Pons (tissue), 1 donor: ENCODE data around the gene TRIM71.
"Not testable (repeated sequence)": the region's sequence is repeated elsewhere in the genome, so short reads cannot be mapped to it uniquely, and the experiment has no call there.

Experiments used
- DNase-seq: peaks from one replicate; pipeline ENCODE4 v3.0.0-alpha.2; 2016; ENCODE audit warnings: low spot score

Gene TRIM71

DNA sequence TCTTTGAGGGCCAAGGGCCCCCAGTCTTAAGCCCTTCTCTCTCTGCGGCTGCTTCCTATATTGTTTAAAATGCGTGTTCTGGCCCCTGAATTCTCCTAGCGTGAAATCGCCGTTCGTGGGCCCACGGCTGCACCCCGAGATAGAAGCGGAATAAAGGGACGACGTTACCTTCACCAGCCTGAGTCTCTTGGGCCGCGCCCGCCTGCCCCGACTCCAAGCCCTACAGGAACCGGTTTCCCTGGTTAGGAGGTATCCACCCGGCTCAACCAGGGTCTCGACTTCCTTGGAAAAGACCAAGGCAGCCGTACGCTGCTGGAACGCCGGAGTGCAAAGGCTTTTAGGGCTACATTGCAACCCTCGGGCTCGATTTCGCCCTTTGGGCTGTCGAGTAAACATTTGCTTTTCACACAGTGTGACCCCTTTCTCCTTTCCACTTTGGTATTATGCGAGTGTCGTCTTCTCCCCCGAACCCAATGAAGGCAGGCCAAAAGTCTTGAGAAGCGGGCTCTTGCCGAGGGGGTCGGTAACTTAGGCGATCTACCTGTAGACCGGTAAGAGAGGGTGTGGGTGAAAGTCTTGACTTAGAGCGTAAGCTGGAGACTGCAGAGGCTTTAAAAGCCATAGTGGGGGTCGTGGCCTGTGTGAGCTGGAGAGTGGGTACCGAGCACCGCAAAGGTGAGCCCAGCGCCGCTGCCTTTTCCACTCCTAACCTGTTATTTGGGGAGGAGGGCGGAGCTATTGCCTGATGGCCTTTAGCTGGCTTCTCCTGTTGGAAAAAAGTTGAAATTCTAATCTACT lies 2.0 kb downstream of the TRIM71 start:
- no peak for DNase-seq

GRCh38 chr3:32820430-32820829 lies 2.6 kb downstream of the TRIM71 start:
- DNase-seq, result no peak

DNA sequence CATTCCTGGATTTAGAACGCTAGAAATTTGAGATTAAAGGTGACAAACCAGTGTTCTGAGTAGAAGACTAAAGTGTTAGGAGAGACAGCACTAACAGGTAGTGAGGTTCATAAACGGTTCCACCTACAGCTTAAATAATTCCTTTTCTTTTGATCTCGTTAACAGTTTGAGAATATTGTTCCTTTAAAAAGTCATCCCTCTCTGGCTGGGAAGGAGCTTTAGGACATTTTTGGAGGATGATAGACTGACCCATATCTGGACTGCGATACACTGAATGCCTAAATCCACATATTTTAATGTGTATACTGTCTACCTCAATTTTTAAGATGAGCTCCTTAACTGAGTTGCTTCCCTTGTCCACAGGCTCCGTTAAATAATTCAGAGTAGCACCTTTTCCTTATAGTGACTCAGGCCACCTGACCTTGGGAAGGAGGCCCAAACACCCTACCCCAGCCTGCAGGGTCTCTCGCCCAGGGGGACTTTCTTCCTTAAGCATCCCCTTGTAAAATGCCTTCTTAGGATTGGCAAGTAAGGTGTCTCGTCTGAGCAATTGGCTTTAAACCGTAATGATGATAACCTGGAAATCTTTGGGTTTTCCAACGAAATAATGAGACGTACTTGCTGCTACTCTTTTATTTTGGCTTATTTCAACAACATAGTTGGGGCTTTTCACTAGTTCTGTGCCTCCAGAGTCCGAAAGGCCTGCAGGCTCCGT lies 3.3 kb downstream of the TRIM71 start:
- DNase-seq, result no peak

GRCh38 chr3:32821686-32822296 lies 4.0 kb downstream of the TRIM71 start:
- DNase-seq, result no peak

- DNase-seq, result no peak
Measured at GRCh38 chr3:32822609-32823498, 5.1 kb downstream of the TRIM71 start.

DNA sequence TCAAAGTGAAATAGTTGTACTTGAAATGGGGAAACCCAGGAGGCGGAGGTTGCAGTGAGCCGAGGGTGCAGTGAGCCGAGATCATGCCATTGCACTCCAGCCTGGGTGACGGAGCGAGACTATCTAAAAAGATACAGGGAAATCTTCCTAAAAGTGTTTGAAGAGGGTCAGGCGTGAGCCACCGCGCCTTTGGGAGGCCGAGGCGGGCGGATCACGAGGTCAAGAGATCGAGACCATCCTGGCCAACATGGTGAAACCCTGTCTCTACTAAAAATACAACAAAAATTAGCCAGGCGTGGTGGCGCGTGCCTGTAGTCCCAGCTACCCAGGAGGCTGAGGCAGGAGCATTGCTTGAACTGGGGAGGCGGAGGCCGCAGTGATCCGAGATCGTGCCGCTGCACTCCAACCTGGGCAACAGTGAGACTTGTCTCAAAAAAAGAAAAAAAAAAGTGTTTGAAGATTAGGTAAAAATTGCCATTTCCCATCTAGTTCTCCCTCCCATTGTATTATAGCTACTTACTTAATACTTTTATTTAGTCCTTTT lies 5.9 kb downstream of the TRIM71 start:
- DNase-seq, result not testable (repeated sequence)

DNA sequence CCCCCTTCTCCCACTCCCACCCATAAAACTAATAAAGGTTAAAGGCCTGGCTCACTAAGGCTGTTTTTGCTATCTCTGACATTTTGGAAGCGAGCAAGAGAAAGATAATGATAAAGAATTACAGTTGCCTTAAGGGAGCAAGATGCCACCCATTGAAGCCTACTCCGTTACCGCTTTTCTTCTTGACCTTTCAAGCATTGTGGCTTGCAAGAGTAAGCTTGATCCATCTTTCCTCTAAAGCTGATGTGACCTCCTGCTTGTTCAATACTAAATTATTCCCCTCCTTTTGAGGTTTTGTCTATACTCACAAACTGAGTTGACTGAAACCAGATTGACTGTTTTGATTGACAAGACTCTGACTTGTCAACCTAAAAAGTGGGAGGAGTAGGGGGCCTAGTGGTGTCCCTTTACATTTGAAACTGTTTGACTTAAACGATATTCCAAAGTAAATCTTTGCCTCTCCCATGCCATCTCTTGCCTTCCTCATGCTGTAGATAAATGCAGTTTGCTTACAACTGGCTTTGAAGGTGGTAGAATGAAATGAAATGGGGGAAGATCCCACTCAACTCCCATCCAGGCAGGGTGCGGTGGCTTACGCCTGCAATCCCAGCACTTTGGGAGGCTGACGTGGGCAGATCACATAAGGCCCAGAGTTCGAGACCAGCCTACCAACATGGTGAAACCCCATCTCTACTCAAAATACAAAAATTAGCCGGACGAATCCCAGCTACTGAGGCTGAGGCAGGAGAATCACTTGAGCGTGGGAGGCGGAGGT lies 8.0 kb downstream of the TRIM71 start:
- DNase-seq, result no peak

GRCh38 chr3:32831062-32831461 lies 13.3 kb downstream of the TRIM71 start:
- DNase-seq, result no peak

DNA sequence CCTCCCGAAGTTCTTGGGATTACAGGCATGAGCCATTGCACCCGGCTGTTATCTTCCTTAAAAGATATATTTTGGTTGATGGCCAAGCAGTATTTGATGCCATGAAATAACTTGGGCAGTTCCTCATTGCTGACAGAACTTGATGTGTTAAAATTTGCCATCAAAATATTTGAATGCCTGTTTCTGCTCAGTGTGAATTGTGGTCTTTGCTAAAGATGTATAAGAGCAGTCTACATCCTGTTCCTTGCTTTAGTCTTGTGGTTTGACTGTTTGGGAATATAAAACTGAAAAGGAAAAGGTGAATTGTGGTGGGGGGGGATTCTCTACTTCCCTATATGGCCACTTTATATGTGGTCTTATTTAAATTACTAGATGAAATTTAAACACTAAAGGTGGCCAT lies 14.0 kb downstream of the TRIM71 start:
- DNase-seq, result no peak

DNA sequence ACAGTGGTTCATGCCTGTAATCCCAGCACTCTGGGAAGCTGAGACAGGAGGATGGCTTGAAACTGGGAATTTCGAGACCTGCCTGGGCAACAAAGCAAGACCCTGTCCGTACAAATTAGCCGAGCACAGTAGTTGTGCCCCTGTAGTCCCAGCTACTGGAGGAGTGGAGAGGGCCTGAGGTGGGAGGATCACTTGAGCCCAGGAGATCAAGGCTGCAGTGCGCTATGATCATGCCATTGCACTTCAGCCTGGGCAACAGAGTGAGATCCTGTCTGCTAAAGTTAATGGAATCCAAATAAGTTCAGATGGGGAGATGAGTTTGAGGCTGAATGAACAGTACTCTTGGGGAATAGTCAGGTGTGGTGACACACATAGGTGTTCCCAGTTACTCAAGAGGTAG lies 14.4 kb downstream of the TRIM71 start:
- no peak for DNase-seq

- no peak for DNase-seq
Measured at GRCh38 chr3:32835049-32835371, 17.2 kb downstream of the TRIM71 start.

- no peak for DNase-seq
Measured at GRCh38 chr3:32835961-32836360, 18.2 kb downstream of the TRIM71 start.

GRCh38 chr3:32836601-32837000 lies 18.8 kb downstream of the TRIM71 start:
- DNase-seq, result no peak

GRCh38 chr3:32837366-32837765 lies 19.6 kb downstream of the TRIM71 start:
- no peak for DNase-seq

DNA sequence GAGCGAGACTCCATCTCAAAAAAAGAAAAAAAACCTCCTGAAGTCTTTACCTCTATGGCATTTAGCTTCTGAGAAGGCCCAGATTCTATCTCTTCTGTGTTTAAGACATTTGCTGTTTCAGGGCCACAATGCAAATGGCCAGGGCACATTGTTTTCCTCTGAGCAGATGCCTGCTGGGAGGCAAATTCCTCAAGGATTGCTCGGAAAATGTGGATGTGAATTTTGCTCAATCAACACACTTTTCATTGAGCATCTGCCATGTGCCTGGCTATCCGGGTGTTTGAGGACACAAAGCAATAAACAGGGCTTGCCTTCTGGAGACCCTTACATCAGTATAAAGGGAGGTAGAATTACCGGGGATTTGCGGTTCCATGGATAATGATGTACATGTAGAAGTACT lies 20.0 kb downstream of the TRIM71 start:
- no peak for DNase-seq

DNA sequence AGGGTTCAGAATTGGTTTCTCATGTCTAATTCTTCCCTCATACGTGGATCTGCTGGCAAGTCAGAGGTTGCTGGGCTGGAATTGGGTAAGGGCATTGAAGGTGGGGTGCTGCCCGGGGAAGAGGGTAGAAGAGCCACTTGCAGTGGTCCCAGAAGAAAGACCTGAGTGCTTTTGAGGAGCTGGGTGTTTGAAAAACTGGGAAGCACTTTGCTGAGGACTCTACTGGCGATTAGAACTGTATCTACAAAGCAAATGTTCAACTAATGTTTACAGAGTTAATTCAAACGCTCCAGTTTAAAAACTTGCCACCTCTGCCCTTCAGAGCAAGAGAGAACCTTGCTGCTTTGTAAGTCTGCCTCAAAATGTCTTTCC lies 21.9 kb downstream of the TRIM71 start:
- no peak for DNase-seq

DNA sequence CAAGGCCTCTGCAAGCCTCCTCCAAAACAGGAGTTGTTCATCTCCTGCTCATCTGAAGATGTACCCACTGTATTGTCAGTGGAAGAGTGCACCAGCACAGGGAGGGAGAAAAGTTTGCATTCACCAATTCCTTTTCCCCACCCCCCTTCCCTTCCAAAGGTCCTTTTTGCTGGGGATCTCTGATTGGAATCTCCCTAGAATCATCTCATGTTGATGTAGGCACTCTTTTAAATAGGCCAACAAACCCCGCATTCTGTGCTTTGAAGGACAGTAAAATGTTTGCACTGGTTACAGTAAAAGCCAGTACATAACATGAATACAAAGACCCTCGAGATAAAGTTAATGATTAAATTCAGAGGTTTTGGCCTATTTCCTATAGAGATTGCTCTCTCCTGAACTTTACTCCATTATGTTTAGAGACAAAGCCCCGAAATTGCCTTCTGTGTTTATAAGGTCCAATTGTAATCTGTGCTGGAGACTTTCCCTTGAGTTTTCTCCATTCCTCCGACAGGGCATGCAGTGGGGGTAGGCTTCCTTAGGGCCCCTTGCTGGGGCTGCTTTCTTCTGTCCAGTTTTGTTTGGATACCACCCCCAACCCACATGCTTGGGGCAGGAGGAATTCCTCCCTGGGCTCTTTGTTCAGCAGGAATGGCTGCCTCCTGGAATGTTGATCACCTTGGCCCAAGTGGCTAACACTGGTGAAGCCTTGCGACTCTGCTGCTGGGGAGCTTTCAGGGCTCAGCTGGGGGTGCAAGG lies 22.5 kb downstream of the TRIM71 start:
- DNase-seq, result no peak

DNA sequence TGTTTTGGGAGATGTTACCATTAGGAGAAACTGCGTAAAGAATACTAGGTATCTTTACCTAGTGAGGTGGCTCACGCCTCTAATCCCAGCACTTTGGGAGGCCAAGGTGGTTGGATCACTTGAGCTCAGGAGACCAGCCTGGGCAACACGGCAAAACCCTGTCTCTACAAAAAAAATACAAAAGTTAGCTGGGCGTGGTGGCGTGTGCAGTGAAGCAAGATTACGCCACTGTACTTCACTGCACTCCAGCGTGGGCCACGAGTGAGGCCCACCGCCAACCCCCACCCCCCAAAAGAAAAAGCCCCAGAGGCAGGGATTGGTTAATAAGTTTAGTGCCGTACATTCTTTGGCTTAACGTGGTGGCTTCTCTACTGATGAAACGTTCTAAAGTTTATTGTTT lies 23.5 kb downstream of the TRIM71 start:
- no peak for DNase-seq

- DNase-seq, result no peak
Measured at GRCh38 chr3:32841867-32842470, 24.2 kb downstream of the TRIM71 start.

DNA sequence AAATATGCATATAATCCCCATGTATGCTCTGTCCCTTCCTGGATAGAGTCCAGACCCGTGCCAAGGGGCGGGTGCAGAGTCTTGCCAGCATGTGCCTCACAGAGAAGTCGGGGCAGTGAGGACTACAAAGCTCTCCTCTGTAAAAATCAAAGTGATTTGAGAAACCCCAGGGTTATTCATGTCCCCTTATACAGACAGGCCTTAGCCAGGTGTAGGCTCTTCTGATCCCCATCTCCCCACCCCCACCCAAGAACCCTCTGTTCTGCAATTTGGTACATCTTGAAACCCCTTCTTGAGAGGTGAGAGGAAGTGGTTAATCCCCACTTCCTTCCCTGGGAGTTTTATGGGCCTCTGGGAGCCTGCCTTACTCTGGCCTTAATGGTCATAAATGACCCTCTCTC lies 24.7 kb downstream of the TRIM71 start:
- no peak for DNase-seq
